PC-9 (cell line): Measurements from ENCODE around the gene SMIM24.

Source experiments
- EZH2 ChIP-seq: fragments of 200-600 bp; sonication (generic); IDR thresholded peaks from 2 replicates; pipeline ENCODE4 v1.8.0; 2017; ENCODE audit warnings: antibody characterized with exemption, low read depth
- TF ChIP-seq, protein P1 (sequence below): fragments of 200-600 bp; sonication (generic); conservative IDR thresholded peaks from 2 replicates; pipeline ENCODE4 v1.6.1; 2017; ENCODE audit warnings: mixed run types, antibody characterized with exemption, mild to moderate bottlenecking, moderate library complexity

DNA sequence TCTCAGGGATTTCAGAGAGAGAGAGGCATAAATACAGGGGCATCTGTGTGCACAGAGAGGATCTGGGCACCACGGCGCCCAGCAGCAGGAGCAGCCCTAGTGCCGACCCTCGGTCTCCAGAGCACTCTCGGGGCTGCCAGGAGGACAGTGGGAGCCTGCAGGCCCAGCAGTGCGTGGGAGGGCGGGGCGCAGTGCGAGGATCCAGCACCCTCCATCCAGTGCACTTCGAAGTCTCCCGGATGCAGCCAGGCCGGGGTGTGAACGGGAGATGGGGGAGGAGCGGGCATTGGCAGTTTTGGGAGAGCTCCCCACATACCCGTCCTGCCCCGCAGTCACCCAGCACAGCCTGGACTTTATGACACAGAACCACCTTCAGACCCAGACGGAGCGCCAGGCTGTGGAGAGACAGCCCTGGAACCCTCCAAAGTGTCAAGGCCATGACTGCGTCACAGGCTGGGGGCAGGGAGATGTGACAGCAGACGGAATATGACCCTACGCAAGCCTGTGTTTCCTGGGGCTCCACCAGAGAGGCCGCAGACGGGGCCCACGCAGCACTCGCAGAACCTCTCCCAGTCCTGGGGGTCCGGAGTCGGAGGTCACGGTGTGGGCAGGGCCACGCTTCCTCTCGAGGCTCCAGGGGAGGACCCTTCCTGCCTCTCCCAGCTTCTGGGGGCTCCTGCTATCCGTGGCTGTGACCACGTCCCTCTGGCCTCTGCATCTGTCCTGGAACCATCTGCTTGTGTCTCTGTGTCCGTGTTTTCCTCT is 43.9 kb upstream of the SMIM24 start:
- TF ChIP-seq, protein P1, sequence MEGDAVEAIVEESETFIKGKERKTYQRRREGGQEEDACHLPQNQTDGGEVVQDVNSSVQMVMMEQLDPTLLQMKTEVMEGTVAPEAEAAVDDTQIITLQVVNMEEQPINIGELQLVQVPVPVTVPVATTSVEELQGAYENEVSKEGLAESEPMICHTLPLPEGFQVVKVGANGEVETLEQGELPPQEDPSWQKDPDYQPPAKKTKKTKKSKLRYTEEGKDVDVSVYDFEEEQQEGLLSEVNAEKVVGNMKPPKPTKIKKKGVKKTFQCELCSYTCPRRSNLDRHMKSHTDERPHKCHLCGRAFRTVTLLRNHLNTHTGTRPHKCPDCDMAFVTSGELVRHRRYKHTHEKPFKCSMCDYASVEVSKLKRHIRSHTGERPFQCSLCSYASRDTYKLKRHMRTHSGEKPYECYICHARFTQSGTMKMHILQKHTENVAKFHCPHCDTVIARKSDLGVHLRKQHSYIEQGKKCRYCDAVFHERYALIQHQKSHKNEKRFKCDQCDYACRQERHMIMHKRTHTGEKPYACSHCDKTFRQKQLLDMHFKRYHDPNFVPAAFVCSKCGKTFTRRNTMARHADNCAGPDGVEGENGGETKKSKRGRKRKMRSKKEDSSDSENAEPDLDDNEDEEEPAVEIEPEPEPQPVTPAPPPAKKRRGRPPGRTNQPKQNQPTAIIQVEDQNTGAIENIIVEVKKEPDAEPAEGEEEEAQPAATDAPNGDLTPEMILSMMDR = no peak
- TF ChIP-seq EZH2 = no peak
